ENCODE measurements around the gene TBX1. TPM values are rescaled to one million over a fixed set of nuclear protein-coding genes. Genes with fewer than 3 reads are reported as not detected.
"Not testable (repeated sequence)": the region's sequence is repeated elsewhere in the genome, so short reads cannot be mapped to it uniquely, and the experiment has no call there.

TBX1 gene
- total RNA-seq, 1 donor from 2014 or later: 0.48 TPM

- intact Hi-C loops (cut with DNase I): no loop called here
- no peak for DNase-seq (ENCODE audit: low spot score)
These were observed 12.3 kb downstream of the TBX1 start for GRCh38 chr22:19772673-19773469.

- intact Hi-C loops (cut with DNase I): no loop called here
- no peak for DNase-seq (ENCODE audit: low spot score)
These were observed 13.0 kb downstream of the TBX1 start for GRCh38 chr22:19773470-19774040.

GRCh38 chr22:19774628-19775027 lies 14.1 kb downstream of the TBX1 start:
- DNase-seq (ENCODE audit: low spot score): no peak
- intact Hi-C loops (cut with DNase I): no loop called here

- intact Hi-C loops (cut with DNase I): no loop called here
- no peak for DNase-seq (ENCODE audit: low spot score)
These were observed 15.1 kb downstream of the TBX1 start for GRCh38 chr22:19775496-19776325.

- intact Hi-C loops (cut with DNase I): no loop called here
- no peak for DNase-seq (ENCODE audit: low spot score)
These were observed 16.0 kb downstream of the TBX1 start for GRCh38 chr22:19776433-19777031.

GRCh38 chr22:19777192-19777591 lies 16.6 kb downstream of the TBX1 start:
- intact Hi-C loops (cut with DNase I); DNase-seq (ENCODE audit: low spot score): not testable (repeated sequence)

GRCh38 chr22:19779011-19779421 lies 18.4 kb downstream of the TBX1 start:
- intact Hi-C loops (cut with DNase I): no loop called here

GRCh38 chr22:19779685-19780268 lies 19.2 kb downstream of the TBX1 start:
- no peak for DNase-seq (ENCODE audit: low spot score)

More at GRCh38 chr22:19779011-19779421, 18.4 kb downstream of the TBX1 start:
- no peak for DNase-seq (ENCODE audit: low spot score)

GRCh38 chr22:19782533-19782932 lies 22.0 kb downstream of the TBX1 start:
- intact Hi-C loops (cut with DNase I): no loop called here
- no peak for DNase-seq (ENCODE audit: low spot score)

More at GRCh38 chr22:19779685-19780268, 19.2 kb downstream of the TBX1 start:
- intact Hi-C loops (cut with DNase I): no loop called here

- no peak for DNase-seq (ENCODE audit: low spot score)
- intact Hi-C loops (cut with DNase I): no loop called here
These were observed 23.2 kb downstream of the TBX1 start for GRCh38 chr22:19783586-19784383.

GRCh38 chr22:19784384-19785175 lies 24.0 kb downstream of the TBX1 start:
- DNase-seq (ENCODE audit: low spot score): no peak
- intact Hi-C loops (cut with DNase I): no loop called here

- no peak for DNase-seq (ENCODE audit: low spot score)
- intact Hi-C loops (cut with DNase I): no loop called here
These were observed 25.1 kb downstream of the TBX1 start for GRCh38 chr22:19785461-19786263.

GRCh38 chr22:19786264-19786585 lies 25.6 kb downstream of the TBX1 start:
- DNase-seq (ENCODE audit: low spot score): no peak
- intact Hi-C loops (cut with DNase I): no loop called here

- no peak for DNase-seq (ENCODE audit: low spot score)
- intact Hi-C loops (cut with DNase I): no loop called here
These were observed 26.6 kb downstream of the TBX1 start for GRCh38 chr22:19786959-19787848.

- DNase-seq (ENCODE audit: low spot score): no peak
- intact Hi-C loops (cut with DNase I): no loop called here
These were observed 27.2 kb downstream of the TBX1 start for GRCh38 chr22:19787849-19788141.

GRCh38 chr22:19788661-19789225 lies 28.2 kb downstream of the TBX1 start:
- DNase-seq (ENCODE audit: low spot score): no peak
- intact Hi-C loops (cut with DNase I): no loop called here
